DMS153 treated with DMSO at 0.1 percent for 48 hours (cell line): ENCODE data around the gene CDK9.
"Not testable (repeated sequence)": the region's sequence is repeated elsewhere in the genome, so short reads cannot be mapped to it uniquely, and the experiment has no call there.

Experiments used
- DNase-seq: peaks from one replicate; lab custom pipeline; 2025; ENCODE audit not compliant: unreplicated experiment; lab: John Stamatoyannopoulos, UW

The CDK9 gene

DNA sequence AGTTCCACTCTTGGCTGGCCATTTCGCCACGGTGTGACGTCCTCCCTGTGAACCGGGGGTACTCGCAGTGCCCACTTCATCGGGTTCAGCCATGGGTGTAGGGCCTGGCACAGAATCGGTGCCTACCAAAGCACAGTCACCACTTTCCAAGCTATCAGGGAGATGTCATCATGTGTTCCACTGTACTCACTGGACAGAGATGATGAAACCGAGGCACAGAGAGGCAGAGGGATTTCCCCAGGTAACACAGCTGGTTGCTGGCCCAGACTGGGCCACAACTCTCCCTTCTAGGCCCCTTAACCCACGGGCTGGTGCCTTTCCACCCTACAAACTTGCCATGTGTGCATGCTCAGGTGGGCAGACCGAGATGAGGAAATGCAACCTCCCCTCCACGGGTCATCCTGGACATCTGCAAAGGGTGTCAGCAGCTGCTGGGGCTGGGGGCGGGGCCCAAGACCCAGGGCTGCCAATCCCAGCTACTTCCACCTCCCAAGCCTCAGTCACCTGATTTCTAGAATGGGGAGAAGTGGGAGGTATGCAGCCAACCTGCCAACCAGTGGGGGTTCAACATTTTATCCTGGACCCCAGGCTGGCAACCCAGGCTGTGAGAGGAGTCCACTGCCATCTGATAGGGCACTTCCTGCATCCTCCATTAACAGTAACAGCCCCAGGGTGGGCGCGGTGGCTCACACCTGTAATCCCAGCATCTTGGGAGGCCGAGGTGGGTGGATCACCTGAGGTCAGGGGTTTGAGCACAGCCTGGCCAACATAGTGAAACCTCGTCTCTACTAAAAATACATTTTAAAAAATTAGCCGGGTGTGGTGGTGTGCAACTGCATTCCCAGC is 6.5 kb upstream of the CDK9 start:
- no peak for DNase-seq

DNA sequence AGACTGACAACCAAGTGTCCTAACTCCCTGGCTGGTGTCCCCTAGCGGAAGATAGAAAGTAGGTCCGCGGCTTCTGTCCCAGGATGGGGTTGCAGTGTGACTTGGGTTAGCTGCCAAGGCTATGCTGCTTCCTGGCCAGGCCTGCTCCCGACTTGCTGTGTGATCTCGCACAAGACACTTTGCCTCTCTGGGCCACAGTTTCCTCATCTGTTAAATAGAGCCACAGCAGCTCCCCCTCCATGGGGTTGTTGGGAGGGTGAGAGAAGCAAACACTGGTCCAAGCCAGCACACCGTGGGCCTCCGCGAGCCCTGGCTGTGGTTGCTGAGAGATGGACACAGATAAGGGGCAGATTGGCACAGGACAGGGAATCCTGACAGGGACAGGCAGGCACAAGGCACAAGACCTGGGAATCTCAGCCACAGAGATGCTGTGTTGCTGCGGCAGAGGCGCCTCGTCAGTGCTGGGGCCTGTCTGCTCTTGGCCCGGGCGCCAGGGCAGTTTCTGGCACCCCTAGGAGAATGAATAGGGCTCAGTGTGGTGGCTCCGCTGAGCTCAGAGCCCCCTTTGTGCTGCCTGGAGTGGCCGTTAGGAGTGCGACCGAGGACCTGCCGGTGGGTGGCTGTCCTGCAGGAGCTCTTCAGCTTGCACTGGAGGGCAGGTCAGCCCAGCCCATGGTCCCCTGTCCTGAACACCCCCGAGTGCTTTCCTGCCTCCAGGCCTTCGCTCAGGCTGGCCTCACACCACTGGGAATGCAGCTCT is 5.5 kb upstream of the CDK9 start:
- DNase-seq: no peak

DNA sequence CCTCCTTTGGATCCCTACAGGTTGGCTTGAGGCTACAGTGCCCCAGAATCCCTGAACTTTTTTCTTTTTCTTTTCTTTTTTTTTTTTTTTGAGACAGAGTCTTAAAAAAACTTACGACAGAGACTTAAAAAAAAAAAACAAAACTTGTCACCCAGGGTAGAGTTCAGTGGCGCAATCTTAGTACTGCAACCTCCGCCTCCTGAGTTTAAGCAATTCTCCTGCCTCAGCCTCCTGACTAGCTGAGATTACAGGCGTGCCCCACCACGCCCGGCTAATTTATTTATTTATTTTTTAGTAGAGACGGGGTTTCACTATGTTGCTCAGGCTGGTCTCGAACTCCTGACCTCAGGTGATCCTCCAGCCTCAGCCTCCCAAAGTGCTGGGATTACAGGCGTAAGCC is 4.9 kb upstream of the CDK9 start:
- not testable (repeated sequence) for DNase-seq

DNA sequence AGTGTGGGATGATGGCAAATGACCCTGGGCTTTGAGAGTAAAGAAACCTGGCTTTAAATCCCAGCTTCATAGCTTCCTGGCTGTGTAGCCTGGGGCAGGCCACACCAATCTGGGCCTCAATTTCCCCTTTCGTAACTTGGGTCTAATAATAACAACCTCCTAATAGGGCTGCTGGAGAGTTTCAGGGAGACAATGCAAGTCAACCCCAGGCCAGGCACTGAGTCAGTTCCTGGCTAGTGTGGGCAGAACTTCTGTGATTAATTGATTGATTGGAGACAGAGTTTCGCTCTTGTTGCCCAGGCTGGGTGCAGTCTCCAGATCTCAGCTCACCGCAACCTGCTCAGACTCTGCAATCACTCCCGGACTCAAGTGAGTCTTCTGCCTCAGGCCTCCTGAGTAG is 4.0 kb upstream of the CDK9 start:
- no peak for DNase-seq

DNA sequence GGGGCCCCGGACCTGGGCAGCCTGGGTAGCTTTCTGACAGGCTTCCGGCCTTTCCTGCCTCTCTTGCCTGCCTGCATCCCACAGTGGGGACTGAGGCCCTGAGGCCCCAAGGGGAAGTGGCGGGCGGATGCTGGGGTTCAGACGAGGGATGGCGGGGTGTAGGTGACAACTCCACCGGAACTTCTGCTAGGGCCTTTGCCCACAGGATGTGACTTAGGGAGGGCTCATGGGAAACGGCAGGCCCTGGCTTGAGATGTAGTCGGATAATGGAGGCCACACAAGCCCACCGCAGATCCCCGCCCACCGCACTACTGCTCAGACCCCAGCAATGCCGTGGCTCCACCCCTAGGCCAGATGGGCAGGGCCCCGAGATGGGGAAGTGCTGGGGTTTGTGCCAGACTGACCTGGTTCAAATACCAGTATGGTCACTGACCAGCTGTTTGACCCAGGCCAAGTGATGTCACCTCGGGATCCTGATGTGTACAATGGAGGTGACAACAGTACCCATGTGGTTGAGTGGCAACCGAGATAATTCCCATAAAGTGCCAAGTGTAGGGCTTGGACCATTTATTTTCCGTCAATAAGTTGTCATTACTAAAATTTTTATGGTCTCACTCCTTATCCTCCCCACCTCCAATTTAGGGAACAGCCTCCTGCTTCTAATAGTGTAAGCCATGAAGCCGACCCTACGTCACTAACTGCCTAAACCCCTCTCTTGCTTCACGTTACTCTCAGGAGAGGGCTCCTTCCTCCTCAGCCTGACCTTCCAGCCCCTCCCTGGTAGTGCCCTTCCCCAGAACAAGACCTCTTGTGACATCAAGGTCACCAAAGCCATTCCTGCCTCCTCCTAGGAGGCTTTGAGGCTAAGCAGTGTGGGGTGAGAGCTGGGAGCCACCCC is 2.5 kb upstream of the CDK9 start:
- no peak for DNase-seq

DNA sequence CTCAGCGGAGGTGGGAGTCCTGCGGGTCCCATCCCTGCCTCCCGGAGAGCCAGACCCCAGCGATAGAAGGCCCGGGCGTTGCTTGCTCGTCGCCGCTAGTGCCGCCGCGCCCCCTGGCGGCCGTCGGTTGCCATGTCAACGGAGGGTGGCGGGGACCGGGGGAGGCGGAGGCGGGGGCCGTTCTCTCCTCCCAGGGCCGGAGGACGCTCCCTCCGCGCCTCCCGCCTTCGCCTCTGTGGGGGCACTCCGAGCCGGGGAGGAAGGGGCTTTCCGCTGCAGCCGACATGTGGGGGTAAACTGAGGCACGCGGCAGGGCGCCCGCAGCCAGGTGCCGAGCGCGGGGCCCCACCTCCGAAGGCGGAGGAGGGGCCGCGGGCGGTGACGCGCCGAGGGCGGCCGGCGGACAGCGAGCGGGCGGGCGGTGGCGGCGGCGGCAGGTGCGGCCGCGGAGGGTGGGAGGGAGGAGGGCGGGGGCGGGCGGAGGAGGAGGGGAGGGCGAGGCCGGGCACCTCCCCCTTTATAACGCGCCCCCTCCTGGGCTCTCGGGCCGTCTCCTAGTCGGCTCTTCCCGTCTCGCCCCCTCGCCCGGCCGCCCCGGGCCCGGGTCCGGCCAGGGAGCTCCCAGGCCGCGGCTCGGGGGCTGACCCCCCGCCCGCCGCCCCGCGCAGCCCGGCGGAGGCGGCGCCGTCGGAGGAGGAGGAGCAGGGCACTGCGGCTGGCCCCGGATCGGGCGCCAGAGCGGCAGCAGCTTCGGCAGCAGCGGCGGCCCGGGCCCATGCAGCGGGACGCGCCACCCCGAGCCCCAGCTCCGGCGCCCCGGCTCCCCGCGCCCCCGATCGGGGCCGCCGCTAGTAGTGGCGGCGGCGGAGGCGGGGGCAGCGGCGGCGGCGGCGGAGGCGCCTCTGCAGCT is 556 bp upstream of the CDK9 start:
- DNase-seq: peak; percentile 66

DNA sequence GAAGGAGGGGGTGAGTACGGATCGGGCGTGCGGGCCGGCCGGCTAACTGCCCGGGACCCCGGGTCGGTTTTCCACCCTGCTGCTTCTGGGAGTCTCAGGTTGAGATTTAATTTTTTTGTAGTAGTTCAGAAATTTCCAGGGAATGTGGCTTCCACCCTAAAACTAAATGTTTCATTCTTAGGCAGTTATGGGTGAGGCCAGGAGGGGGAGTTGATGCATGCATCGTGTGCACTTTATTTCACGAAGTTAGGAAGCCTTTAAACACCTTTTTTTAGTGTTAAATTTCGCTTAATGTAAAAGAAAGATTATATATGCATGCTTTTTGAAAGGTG is 905 bp downstream of the CDK9 start:
- DNase-seq: no peak

DNA sequence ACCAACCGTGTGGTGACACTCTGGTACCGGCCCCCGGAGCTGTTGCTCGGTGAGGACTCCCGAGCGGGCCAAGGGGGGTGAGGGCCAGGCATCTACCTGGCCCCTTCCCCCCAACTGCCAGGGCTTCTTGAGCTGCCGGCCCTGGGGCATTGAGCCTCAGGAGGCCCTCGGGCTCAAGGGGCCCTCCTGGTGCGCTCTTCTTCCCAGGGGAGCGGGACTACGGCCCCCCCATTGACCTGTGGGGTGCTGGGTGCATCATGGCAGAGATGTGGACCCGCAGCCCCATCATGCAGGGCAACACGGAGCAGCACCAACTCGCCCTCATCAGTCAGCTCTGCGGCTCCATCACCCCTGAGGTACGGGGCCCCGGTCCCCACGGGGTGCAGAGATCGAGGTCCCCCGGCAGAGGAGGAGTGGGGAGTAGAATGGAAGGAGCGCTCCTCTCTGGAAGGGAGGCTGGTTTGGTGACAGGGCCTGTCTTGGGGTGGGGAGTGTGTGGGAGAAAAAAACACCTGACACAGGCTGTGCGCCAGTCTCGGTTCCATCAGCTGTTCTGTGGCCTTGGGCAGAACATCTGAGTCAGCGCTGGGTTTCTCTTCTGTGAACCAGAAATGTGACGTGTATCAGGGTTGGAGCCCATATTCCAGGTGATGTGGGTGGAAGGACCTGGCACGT is 2.6 kb downstream of the CDK9 start:
- no peak for DNase-seq

DNA sequence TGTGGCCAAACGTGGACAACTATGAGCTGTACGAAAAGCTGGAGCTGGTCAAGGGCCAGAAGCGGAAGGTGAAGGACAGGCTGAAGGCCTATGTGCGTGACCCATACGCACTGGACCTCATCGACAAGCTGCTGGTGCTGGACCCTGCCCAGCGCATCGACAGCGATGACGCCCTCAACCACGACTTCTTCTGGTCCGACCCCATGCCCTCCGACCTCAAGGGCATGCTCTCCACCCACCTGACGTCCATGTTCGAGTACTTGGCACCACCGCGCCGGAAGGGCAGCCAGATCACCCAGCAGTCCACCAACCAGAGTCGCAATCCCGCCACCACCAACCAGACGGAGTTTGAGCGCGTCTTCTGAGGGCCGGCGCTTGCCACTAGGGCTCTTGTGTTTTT is 3.3 kb downstream of the CDK9 start:
- no peak for DNase-seq

DNA sequence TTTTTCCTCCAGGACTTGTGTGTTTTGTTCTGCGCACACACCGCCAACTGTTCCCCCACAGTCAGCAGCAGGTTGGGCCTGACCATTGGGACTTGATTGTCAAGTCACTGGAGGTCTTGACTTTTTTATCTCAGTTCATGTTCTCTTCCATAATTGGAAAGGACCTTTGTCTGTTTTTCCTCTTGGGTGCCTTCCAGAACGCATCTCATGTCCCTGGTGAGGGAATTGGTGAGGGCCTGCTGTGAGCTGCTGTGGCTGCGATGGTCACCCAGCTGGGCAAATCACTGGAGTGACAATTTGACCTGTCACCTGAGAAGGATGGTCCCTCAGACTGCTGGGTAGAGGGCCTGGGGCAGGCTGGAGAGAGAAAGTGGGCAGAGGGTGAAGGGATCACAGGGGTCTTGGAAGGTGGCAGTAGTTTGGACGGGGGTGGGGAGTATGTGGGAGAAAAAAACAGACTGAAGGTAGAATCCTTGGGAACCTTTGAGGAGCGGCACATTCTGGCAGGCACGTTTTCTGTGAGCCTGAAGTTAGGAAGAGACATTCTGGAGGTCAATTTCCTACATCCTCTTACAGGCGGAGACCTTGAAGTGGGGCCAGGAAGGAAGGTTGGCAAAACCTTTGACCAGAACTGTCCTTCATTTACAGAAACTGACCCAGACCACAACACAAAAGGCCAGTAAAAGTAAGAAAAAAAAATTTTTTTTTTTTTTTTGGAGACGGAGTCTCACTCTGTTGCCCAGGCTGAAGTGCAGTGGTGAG is 4.4 kb downstream of the CDK9 start:
- DNase-seq: no peak

DNA sequence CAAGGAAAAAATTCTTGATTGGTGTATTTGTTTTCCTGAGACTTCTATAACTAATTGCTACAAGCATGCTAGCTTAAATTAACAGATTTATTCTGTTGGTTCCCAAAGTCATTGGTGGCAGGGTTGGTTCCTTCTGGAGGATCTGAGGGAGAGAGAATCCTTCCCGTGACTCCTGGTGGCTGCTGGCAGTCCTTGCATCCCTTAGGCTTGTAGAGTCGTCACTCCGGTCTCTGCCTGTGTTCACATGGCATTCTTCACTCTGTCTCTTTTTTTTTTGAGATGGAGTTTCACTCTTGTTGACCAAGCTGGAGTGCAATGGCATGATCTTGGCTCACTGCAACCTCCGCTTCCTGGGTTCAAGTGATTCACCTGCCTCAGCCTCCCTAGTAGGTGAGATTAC is 5.3 kb downstream of the CDK9 start:
- DNase-seq: no peak

DNA sequence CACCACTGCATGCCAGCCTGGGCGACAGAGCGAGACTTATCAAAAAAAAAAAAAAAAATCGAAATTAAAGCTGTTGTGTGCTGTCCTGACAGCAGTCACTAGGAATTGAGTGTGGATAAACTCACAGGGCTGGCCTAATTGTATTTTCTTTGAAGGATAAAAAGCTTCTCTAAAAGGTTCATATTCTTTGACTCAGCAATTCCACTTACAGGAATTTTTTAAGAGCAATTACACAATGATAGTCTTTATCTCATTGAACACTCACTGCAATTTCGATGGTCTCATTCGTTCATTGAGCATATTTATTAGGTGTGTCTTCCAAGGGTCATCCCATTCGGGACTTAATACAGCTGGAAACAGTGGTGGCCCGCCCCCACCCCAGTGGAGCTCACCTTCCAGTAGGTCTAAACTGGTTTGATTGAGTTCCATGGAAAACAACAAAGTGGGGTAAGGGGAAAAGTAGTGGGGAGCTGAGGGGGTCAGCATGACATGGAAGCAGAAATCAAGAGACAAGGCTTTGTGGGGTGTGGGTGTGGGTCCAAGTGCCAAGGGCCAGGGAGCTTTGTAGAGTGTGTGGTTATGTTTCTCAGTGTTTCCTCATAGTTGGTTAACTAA is 6.7 kb downstream of the CDK9 start:
- no peak for DNase-seq

DNA sequence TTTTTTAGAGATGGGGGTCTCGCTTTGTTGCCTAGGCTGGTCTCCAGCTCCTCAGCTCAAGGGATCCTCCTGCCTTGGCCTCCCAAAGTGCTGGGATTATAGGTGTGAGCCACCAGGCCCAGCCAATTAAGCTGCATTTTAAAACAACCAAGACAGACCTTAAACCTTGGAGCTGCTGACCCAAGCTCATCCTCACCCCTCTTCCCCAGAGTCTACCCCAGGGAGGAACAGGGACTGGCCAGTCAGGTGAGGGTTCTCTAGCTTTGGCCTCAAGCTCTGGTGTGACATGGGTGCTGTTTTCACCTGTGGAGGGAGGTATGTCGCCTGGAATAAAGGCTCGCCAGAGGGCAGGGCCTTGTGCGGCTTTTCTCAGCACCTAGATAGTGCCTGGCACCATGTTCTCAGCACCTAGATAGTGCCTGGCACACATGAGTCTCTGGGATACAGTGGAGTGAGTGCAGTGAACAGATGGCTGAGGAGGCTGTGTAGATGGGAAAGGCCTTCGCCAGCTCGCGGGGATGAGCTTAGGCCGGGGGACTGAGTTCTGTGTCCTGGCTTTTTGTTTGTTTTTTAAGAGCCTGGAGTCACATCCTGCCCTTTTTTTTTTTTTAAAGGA is 7.4 kb downstream of the CDK9 start:
- no peak for DNase-seq

DNA sequence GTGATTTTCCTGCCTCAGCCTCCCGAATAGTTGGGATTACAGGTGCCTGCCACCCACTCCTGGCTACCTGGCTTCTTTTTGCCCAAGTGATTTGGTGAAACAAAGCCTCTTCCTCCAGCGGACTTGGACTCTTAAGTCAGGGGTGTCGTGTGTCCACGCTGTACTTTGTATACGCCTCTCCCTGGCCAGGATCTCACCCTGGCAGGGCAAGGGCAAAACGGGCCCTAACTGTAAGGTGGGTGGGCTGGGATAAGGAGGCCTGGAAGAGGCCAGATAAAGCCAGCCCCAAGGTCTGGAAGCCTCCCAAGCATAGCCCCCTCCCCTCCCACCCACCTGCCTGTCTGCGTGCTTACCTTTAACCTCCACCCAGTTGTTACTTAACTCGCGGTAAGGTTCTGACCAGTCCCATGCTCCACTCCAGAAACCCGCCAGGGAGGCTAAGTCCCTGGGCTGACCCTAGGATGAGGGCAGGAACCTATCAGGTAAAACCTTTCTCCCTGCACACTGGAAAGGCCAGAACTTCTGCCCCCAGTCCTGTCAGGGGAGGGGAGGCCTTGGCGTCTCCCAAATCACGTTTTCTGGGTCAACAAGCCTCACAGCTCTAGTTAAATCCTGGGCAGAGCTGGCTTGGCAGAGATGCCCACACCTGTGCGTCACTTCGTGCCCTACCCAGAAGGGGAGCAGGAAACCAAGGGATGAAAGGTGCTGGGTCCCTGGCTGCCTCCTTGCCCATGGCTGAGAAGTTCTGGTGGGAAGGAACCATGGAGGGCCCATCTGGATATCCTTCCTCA is 8.4 kb downstream of the CDK9 start:
- no peak for DNase-seq

DNA sequence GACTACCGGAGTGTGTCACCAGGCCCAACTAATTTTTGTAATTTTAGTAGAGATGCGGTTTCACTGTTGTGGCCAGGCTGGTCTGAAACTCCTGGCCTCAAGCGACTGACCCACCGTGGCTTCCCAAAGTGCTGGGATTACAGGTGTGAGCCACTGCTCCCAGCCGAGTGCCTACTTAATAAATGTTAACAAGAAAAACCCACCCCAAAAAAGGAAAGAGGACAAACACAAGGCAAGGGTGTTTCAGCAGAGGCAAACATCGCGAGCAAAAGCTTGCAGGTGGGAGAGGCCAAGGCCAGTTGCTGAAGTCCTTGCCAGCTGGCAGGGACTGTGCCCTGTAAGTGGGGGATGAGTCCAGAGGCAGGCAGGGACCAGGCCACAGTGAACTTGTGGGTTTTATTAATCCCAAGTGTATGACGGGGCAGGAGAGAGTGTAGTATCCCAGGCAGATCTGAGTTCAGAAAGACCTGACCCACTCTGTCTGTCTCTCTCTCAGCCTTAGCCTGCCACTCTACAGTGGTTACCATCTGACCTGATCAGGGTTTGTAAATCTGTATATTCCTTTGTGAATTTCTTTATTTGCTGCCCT is 10.5 kb downstream of the CDK9 start:
- no peak for DNase-seq

DNA sequence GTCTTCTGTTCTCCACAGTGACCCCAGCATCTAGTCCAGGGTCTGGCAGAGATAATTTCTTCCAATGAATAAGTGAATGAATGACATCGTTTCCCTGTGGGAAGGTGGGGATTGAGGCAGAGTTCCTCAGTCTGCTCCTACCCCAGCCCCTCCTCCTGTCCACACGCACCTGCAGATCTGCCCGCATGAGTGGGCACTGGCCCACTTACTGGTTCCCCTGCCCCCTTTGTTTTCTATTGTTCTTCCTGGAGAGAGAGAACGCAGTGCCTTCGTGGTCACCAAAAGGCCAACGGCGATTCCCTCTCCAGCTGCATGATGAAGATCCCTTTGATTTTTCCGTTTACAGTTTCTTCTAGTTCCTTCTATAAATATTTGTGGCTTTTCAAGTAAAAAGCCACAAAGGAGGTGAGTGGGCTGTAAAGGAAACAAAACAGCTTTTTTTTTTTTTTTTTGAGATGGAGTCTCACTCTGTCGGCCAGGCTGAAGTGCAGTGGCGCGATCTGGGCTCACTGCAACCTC is 11.1 kb downstream of the CDK9 start:
- DNase-seq: no peak

DNA sequence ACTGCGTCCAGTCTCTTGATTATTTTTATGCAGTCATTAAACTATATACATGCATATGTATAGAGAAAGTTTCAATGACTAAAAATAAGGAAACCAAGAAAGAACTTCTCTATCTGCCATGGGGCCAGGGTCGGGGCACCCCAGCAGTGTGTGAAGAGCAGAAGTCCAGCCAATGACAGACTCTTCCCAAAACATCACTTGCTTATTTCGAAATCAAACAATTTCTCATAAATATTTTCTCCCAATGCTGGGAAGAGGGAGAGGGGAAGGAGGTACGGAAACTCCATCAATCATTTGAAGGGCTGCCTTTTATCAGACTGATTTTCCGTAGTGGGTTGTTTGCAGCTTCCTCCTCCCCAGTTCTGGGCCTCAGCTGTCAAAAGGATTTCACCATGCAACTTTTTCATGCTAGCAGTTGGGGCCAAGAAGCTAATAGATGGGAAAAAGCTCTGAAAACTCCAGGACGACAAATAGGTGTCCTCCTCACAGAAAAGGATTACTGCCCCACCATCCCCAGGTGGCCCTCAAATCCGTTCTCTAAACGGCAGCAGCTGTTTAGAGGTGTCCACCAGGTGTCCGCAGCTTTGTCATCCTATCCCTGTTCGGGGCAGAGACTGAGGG is 16.2 kb downstream of the CDK9 start:
- no peak for DNase-seq
